K562 (cell line): ENCODE data around the gene PTPRG.

Experiments
- CHD1 ChIP-seq: fragments of 200-600 bp; sonication (generic); IDR thresholded peaks from one replicate; pipeline ENCODE4 v1.6.1; 2012; ENCODE audit warnings: mild to moderate bottlenecking, moderate library complexity, low read length, inconsistent platforms
- ETS2 ChIP-seq: IDR thresholded peaks from 2 replicates; pipeline ENCODE4 v1.6.1; 2016; ENCODE audit warnings: borderline replicate concordance, missing genetic modification characterization, mild to moderate bottlenecking, moderate library complexity, missing compliant biosample characterization; ENCODE audit not compliant: poor library complexity, severe bottlenecking
- FUS ChIP-seq: fragments of 200-400 bp; formaldehyde crosslinking; optimal IDR thresholded peaks from 2 replicates; pipeline ENCODE3; 2017; ENCODE audit warnings: low read depth, low read length
- JUNB ChIP-seq: fragments of 450-650 bp; formaldehyde crosslinking; conservative IDR thresholded peaks from 2 replicates; pipeline ENCODE4 v1.4.0; 2020; ENCODE audit warnings: mild to moderate bottlenecking
- MTA3 ChIP-seq: fragments of 450-650 bp; formaldehyde crosslinking; IDR thresholded peaks from 2 replicates; pipeline ENCODE4 v1.6.1; 2017; ENCODE audit warnings: mild to moderate bottlenecking, borderline replicate concordance
- POLR2AphosphoS5 ChIP-seq: IDR thresholded peaks from 2 replicates; pipeline ENCODE4 v1.6.1; 2011; ENCODE audit warnings: mild to moderate bottlenecking, low read depth, low read length, moderate library complexity; ENCODE audit not compliant: control insufficient read depth, insufficient read depth
- ZNF311 ChIP-seq: fragments of 250-450 bp; sonication (Bioruptor Pico); IDR thresholded peaks from 2 replicates; pipeline ENCODE4 v1.4.0; 2020; ENCODE audit warnings: mild to moderate bottlenecking, moderate library complexity
- TF ChIP-seq, protein P1 (sequence below): fragments of 450-650 bp; formaldehyde crosslinking; IDR thresholded peaks from 2 replicates; pipeline ENCODE4 v1.4.0; 2020; ENCODE audit warnings: mild to moderate bottlenecking
- TF ChIP-seq, protein P2 (sequence below): fragments of 250-450 bp; sonication (Bioruptor Pico); IDR thresholded peaks from 2 replicates; pipeline ENCODE4 v1.6.1; 2021; ENCODE audit warnings: mild to moderate bottlenecking
- TF ChIP-seq, protein P3 (sequence below): fragments of 450-650 bp; IDR thresholded peaks from 2 replicates; pipeline ENCODE4 v1.7.0; 2016; ENCODE audit warnings: borderline replicate concordance
- TF ChIP-seq, protein P4 (sequence below): sonication (generic); formaldehyde crosslinking; IDR thresholded peaks from 2 replicates; pipeline ENCODE4 v1.8.1; 2023; ENCODE audit warnings: mild to moderate bottlenecking, missing genetic modification reagents

DNA sequence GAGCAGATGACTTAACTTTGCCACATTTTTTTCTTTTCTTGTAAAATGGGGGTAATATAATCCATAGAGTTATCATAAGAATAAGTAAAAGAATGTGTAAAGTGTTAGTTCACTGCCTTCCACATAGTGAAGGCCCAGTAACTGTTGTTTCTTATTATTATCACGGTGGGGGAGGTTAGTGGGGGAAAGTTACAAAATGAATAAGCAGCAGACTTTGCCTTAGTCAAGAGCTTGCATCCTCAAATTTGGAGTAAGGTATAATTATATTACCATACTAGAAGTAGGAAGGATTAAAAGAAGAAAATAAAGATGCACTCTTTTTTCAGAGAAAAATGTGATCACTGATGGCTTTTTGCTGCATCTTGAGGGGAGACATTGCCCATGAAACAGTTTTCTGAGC, 247.6 kb downstream of the PTPRG start:
- TF ChIP-seq ZNF311, result no peak
- TF ChIP-seq FUS, result no peak
- no peak for TF ChIP-seq POLR2AphosphoS5
- TF ChIP-seq ETS2, result no peak
- no peak for TF ChIP-seq CHD1
- TF ChIP-seq, protein P1, sequence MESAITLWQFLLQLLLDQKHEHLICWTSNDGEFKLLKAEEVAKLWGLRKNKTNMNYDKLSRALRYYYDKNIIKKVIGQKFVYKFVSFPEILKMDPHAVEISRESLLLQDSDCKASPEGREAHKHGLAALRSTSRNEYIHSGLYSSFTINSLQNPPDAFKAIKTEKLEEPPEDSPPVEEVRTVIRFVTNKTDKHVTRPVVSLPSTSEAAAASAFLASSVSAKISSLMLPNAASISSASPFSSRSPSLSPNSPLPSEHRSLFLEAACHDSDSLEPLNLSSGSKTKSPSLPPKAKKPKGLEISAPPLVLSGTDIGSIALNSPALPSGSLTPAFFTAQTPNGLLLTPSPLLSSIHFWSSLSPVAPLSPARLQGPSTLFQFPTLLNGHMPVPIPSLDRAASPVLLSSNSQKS (CRISPR knock-in tag), result no peak
- TF ChIP-seq, protein P2, sequence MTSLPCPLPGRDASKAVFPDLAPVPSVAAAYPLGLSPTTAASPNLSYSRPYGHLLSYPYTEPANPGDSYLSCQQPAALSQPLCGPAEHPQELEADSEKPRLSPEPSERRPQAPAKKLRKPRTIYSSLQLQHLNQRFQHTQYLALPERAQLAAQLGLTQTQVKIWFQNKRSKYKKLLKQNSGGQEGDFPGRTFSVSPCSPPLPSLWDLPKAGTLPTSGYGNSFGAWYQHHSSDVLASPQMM (CRISPR knock-in tag), result no peak
- no peak for TF ChIP-seq MTA3
- TF ChIP-seq JUNB (CRISPR knock-in tag), result no peak
- TF ChIP-seq, protein P3, sequence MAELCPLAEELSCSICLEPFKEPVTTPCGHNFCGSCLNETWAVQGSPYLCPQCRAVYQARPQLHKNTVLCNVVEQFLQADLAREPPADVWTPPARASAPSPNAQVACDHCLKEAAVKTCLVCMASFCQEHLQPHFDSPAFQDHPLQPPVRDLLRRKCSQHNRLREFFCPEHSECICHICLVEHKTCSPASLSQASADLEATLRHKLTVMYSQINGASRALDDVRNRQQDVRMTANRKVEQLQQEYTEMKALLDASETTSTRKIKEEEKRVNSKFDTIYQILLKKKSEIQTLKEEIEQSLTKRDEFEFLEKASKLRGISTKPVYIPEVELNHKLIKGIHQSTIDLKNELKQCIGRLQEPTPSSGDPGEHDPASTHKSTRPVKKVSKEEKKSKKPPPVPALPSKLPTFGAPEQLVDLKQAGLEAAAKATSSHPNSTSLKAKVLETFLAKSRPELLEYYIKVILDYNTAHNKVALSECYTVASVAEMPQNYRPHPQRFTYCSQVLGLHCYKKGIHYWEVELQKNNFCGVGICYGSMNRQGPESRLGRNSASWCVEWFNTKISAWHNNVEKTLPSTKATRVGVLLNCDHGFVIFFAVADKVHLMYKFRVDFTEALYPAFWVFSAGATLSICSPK, result no peak
- TF ChIP-seq, protein P4, sequence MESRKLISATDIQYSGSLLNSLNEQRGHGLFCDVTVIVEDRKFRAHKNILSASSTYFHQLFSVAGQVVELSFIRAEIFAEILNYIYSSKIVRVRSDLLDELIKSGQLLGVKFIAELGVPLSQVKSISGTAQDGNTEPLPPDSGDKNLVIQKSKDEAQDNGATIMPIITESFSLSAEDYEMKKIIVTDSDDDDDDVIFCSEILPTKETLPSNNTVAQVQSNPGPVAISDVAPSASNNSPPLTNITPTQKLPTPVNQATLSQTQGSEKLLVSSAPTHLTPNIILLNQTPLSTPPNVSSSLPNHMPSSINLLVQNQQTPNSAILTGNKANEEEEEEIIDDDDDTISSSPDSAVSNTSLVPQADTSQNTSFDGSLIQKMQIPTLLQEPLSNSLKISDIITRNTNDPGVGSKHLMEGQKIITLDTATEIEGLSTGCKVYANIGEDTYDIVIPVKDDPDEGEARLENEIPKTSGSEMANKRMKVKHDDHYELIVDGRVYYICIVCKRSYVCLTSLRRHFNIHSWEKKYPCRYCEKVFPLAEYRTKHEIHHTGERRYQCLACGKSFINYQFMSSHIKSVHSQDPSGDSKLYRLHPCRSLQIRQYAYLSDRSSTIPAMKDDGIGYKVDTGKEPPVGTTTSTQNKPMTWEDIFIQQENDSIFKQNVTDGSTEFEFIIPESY (CRISPR knock-in tag), result no peak
